ENCODE results near the gene HIBCH.
"Not testable (repeated sequence)": the region's sequence is repeated elsewhere in the genome, so short reads cannot be mapped to it uniquely, and the experiment has no call there.

The HIBCH gene

GRCh38 chr2:190270298-190270697 is 49.3 kb downstream of the HIBCH start:
- Histone ChIP-seq H3K27me3 (ENCODE audit: control insufficient read depth, insufficient read depth, low read length) (no peaks in the 10 kb centered on the region), H3K36me3 (ENCODE audit: control insufficient read depth, insufficient read depth, low read length) (no peaks in the 10 kb centered on the region), H3K9me3 (ENCODE audit: control insufficient read depth, insufficient read depth, low read length) (no peaks in the 10 kb centered on the region), H3K4me1 (ENCODE audit: control insufficient read depth, insufficient read depth, low read length) (0 out of 2 replicates have a peak, but pooled peaks cover 3% of the 10 kb centered on the region), H3K27ac (ENCODE audit: low read depth, low read length) (no peak overlapping the region), H3K4me3 (ENCODE audit: low read depth, low read length) (no peak overlapping the region), H3K9ac (ENCODE audit: low read depth, low read length) (no peak overlapping the region)

GRCh38 chr2:190269699-190270098 is 49.9 kb downstream of the HIBCH start:
- not testable (repeated sequence) for H3K9me3 ChIP-seq (ENCODE audit: control insufficient read depth, insufficient read depth, low read length); H3K27me3 ChIP-seq (ENCODE audit: control insufficient read depth, insufficient read depth, low read length); H3K36me3 ChIP-seq (ENCODE audit: control insufficient read depth, insufficient read depth, low read length); H3K4me1 ChIP-seq (ENCODE audit: control insufficient read depth, insufficient read depth, low read length); H3K27ac ChIP-seq (ENCODE audit: low read depth, low read length); H3K9ac ChIP-seq (ENCODE audit: low read depth, low read length); H3K4me3 ChIP-seq (ENCODE audit: low read depth, low read length)

- H3K9me3 ChIP-seq (ENCODE audit: control insufficient read depth, insufficient read depth, low read length), result no peaks in the 10 kb centered on the region
- no peaks in the 10 kb centered on the region for H3K4me1 ChIP-seq (ENCODE audit: control insufficient read depth, insufficient read depth, low read length)
- H3K4me3 ChIP-seq (ENCODE audit: low read depth, low read length), result no peak overlapping the region
- no peaks in the 10 kb centered on the region for H3K36me3 ChIP-seq (ENCODE audit: control insufficient read depth, insufficient read depth, low read length)
- H3K27ac ChIP-seq (ENCODE audit: low read depth, low read length), result no peak overlapping the region
- no peaks in the 10 kb centered on the region for H3K27me3 ChIP-seq (ENCODE audit: control insufficient read depth, insufficient read depth, low read length)
- H3K9ac ChIP-seq (ENCODE audit: low read depth, low read length), result no peak overlapping the region
Measured at GRCh38 chr2:190267302-190267701, 52.3 kb downstream of the HIBCH start.

- Histone ChIP-seq H3K4me3 (ENCODE audit: low read depth, low read length) (no peak overlapping the region), H3K27me3 (ENCODE audit: control insufficient read depth, insufficient read depth, low read length) (no peaks in the 10 kb centered on the region), H3K9ac (ENCODE audit: low read depth, low read length) (no peak overlapping the region), H3K4me1 (ENCODE audit: control insufficient read depth, insufficient read depth, low read length) (no peaks in the 10 kb centered on the region), H3K27ac (ENCODE audit: low read depth, low read length) (no peak overlapping the region), H3K9me3 (ENCODE audit: control insufficient read depth, insufficient read depth, low read length) (no peaks in the 10 kb centered on the region), H3K36me3 (ENCODE audit: control insufficient read depth, insufficient read depth, low read length) (no peaks in the 10 kb centered on the region)
Measured at GRCh38 chr2:190266314-190266713, 53.3 kb downstream of the HIBCH start.

GRCh38 chr2:190261851-190262250 is 57.8 kb downstream of the HIBCH start:
- Histone ChIP-seq H3K27me3 (ENCODE audit: control insufficient read depth, insufficient read depth, low read length) (no peaks in the 10 kb centered on the region), H3K4me3 (ENCODE audit: low read depth, low read length) (no peak overlapping the region), H3K36me3 (ENCODE audit: control insufficient read depth, insufficient read depth, low read length) (peaks cover 10% of the 10 kb centered on the region; the same call in 1 of the 2 replicates), H3K27ac (ENCODE audit: low read depth, low read length) (no peak overlapping the region), H3K9me3 (ENCODE audit: control insufficient read depth, insufficient read depth, low read length) (no peaks in the 10 kb centered on the region), H3K9ac (ENCODE audit: low read depth, low read length) (no peak overlapping the region), H3K4me1 (ENCODE audit: control insufficient read depth, insufficient read depth, low read length) (no peaks in the 10 kb centered on the region)

- H3K27ac ChIP-seq (ENCODE audit: low read depth, low read length), result no peak overlapping the region
- no peak overlapping the region for H3K4me3 ChIP-seq (ENCODE audit: low read depth, low read length)
- peaks cover 20% of the 10 kb centered on the region; the same call in 1 of the 2 replicates for H3K36me3 ChIP-seq (ENCODE audit: control insufficient read depth, insufficient read depth, low read length)
- no peaks in the 10 kb centered on the region for H3K27me3 ChIP-seq (ENCODE audit: control insufficient read depth, insufficient read depth, low read length)
- H3K4me1 ChIP-seq (ENCODE audit: control insufficient read depth, insufficient read depth, low read length), result no peaks in the 10 kb centered on the region
- no peaks in the 10 kb centered on the region for H3K9me3 ChIP-seq (ENCODE audit: control insufficient read depth, insufficient read depth, low read length)
- no peak overlapping the region for H3K9ac ChIP-seq (ENCODE audit: low read depth, low read length)
Measured at GRCh38 chr2:190256087-190256486, 63.5 kb downstream of the HIBCH start.

- no peaks in the 10 kb centered on the region for H3K4me1 ChIP-seq (ENCODE audit: control insufficient read depth, insufficient read depth, low read length)
Measured at GRCh38 chr2:190255676-190256075, 64.0 kb downstream of the HIBCH start.

DNA sequence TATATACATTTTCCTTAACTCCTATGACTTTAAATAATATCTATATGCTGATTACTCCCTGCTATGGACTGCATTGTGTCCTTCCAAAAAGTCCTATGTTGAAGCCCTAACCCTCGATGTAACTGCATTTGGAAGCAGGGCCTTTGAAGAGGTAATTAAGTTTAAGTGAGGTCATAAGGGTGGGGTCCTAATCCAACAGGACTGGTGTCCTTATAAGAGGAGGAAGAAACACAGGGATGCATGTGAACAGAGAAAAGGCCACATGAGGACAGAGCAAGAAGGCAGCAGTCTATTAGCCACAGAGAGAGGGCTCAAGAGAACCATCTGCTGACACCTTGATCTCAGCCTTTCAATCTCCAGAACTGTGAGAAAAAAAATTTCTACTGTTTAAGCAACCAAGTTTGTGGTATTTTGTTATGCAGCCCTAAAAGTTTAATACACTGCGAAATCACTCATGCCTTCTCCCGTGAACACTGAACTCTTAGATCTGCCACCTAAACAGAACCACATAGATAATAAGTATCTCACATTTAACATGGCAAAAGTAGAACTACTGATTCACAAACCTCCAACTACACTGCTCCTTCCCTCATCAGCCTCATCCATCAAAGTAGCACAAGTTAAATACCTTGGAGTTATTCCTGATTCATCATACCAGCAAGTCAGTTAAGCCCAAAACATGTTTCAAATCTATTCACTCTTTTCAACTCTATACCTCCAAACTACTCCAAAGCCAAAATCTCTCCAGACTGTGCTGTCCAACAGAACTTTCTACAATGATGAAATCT is 65.4 kb downstream of the HIBCH start:
- H3K36me3 ChIP-seq (ENCODE audit: control insufficient read depth, insufficient read depth, low read length), result peaks cover 29% of the 10 kb centered on the region

More at GRCh38 chr2:190255676-190256075, 64.0 kb downstream of the HIBCH start:
- no peaks in the 10 kb centered on the region for H3K9me3 ChIP-seq (ENCODE audit: control insufficient read depth, insufficient read depth, low read length)
- H3K4me3 ChIP-seq (ENCODE audit: low read depth, low read length), result no peak overlapping the region
- no peak overlapping the region for H3K9ac ChIP-seq (ENCODE audit: low read depth, low read length)
- no peaks in the 10 kb centered on the region for H3K27me3 ChIP-seq (ENCODE audit: control insufficient read depth, insufficient read depth, low read length)
- H3K27ac ChIP-seq (ENCODE audit: low read depth, low read length), result no peak overlapping the region
- peaks cover 23% of the 10 kb centered on the region; the same call in 1 of the 2 replicates for H3K36me3 ChIP-seq (ENCODE audit: control insufficient read depth, insufficient read depth, low read length)

GRCh38 chr2:190250421-190250820 is 69.2 kb downstream of the HIBCH start:
- Histone ChIP-seq H3K4me3 (ENCODE audit: low read depth, low read length) (no peak overlapping the region), H3K9me3 (ENCODE audit: control insufficient read depth, insufficient read depth, low read length) (no peaks in the 10 kb centered on the region), H3K27ac (ENCODE audit: low read depth, low read length) (no peak overlapping the region), H3K36me3 (ENCODE audit: control insufficient read depth, insufficient read depth, low read length) (peaks cover 27% of the 10 kb centered on the region), H3K9ac (ENCODE audit: low read depth, low read length) (no peak overlapping the region), H3K4me1 (ENCODE audit: control insufficient read depth, insufficient read depth, low read length) (no peaks in the 10 kb centered on the region), H3K27me3 (ENCODE audit: control insufficient read depth, insufficient read depth, low read length) (no peaks in the 10 kb centered on the region)

More for the DNA sequence above, 65.4 kb downstream of the HIBCH start:
- no peaks in the 10 kb centered on the region for H3K4me1 ChIP-seq (ENCODE audit: control insufficient read depth, insufficient read depth, low read length)
- H3K27ac ChIP-seq (ENCODE audit: low read depth, low read length), result no peak overlapping the region
- no peak overlapping the region for H3K4me3 ChIP-seq (ENCODE audit: low read depth, low read length)
- no peaks in the 10 kb centered on the region for H3K27me3 ChIP-seq (ENCODE audit: control insufficient read depth, insufficient read depth, low read length)
- H3K9ac ChIP-seq (ENCODE audit: low read depth, low read length), result no peak overlapping the region
- H3K9me3 ChIP-seq (ENCODE audit: control insufficient read depth, insufficient read depth, low read length), result no peaks in the 10 kb centered on the region

DNA sequence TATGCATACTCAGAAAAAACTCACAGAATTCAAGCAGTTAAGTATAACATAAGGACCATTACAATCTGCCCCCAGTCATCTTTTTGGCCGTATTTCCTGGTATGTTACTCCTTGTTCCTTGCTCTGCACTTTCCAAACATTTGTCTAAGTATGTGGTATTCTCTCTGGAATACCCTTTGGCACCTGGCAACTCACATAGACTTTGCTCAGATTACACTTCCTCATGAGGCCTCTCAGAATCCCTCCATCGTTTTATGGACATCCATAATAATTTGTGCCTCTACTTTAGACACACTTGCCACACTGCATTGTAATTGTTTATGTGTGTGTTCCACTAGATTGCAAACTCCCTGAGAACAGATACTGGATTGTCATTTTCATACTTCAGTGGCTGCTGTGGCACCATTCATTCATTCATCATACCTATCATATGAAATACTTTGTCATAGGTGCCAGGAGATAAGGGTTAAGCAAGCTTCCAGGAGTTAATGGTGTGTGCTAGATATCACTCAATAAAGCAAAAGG is 84.0 kb downstream of the HIBCH start:
- no peaks in the 10 kb centered on the region for H3K4me1 ChIP-seq (ENCODE audit: control insufficient read depth, insufficient read depth, low read length)
- H3K4me3 ChIP-seq (ENCODE audit: low read depth, low read length), result no peak overlapping the region
- H3K9ac ChIP-seq (ENCODE audit: low read depth, low read length), result no peak overlapping the region
- H3K27ac ChIP-seq (ENCODE audit: low read depth, low read length), result no peak overlapping the region
- H3K9me3 ChIP-seq (ENCODE audit: control insufficient read depth, insufficient read depth, low read length), result no peaks in the 10 kb centered on the region; the same call in 1 of the 2 replicates
- no peaks in the 10 kb centered on the region for H3K27me3 ChIP-seq (ENCODE audit: control insufficient read depth, insufficient read depth, low read length)
- H3K36me3 ChIP-seq (ENCODE audit: control insufficient read depth, insufficient read depth, low read length), result no peaks in the 10 kb centered on the region

DNA sequence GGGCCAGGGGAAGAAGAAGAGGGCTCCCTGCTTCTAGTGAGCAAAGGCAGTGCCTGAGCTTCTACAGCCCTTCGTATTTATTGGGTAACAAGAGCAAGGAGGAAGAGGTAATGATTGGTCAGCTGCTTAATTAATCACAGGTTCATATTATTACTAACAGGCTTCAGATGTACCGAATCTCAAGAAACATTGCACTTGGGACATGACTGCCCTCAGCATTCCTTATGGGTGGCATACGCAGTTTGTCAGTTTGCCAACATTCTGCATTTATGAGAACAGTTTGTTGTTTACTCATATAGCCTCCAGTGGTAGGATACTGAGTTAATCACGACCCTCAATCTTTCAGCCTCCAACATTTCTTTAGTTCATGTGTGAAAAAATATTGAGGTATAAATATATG is 84.5 kb downstream of the HIBCH start:
- Histone ChIP-seq H3K4me1 (ENCODE audit: control insufficient read depth, insufficient read depth, low read length) (no peaks in the 10 kb centered on the region), H3K27ac (ENCODE audit: low read depth, low read length) (no peak overlapping the region), H3K27me3 (ENCODE audit: control insufficient read depth, insufficient read depth, low read length) (no peaks in the 10 kb centered on the region), H3K4me3 (ENCODE audit: low read depth, low read length) (no peak overlapping the region), H3K9me3 (ENCODE audit: control insufficient read depth, insufficient read depth, low read length) (no peaks in the 10 kb centered on the region; the same call in 1 of the 2 replicates), H3K9ac (ENCODE audit: low read depth, low read length) (no peak overlapping the region), H3K36me3 (ENCODE audit: control insufficient read depth, insufficient read depth, low read length) (no peaks in the 10 kb centered on the region)

All from HUES48 (cell line).